ENCODE results near the gene PCBD1. TPM values are rescaled to one million over a fixed set of nuclear protein-coding genes. Genes with fewer than 3 reads are reported as not detected.

The PCBD1 gene
- total RNA-seq, 2 experiments from 2014 or later, result 4.7 to 4.8 TPM

- Mint-ChIP-seq H3K4me3 (no peak overlapping the region), H3K36me3 (ENCODE audit: low read depth) (peaks cover 79% of the 10 kb centered on the region), H3K9me3 (no peaks in the 10 kb centered on the region), H3K27ac (no peak overlapping the region), H3K27me3 (no peaks in the 10 kb centered on the region), H3K4me1 (ENCODE audit: low read depth) (peaks cover 15% of the 10 kb centered on the region)
- H3K9me3 ChIP-seq (ENCODE audit: control insufficient read depth in 1 of 2, insufficient read depth in 1 of 2, low read length in 2 of 2), result no peaks in the 10 kb centered on the region
- H3K36me3 ChIP-seq (ENCODE audit: insufficient read depth, low read length), result peaks cover 25% of the 10 kb centered on the region
- no peak for TF ChIP-seq CTCF (IDR thresholded peaks at IDR 0.05)
- H3K4me3 ChIP-seq (ENCODE audit: low read length), result no peak overlapping the region
- ATAC-seq (ENCODE audit: poor library complexity), result no peak
- POLR2A ChIA-PET, result no interaction called here
- intact Hi-C loops (cut with DNase I, micrococcal nuclease), result no loop called here
- no peaks in the 10 kb centered on the region for H3K4me1 ChIP-seq (ENCODE audit: insufficient read depth, low read length)
- H3K27me3 ChIP-seq (ENCODE audit: control insufficient read depth in 1 of 2, insufficient read depth in 2 of 2, low read length in 2 of 2), result no peaks in the 10 kb centered on the region
- H3K27ac ChIP-seq (ENCODE audit: low read depth in 1 of 2, low read length in 2 of 2), result no peak overlapping the region
- CTCF ChIA-PET, result interaction anchor here (2.3 kb wide), 1 partner anchor 10 kb away, joined by 4 read pairs; no protein-coding TSS in a partner anchor
- no peak for DNase-seq
These were observed 43.1 kb downstream of the PCBD1 start for GRCh38 chr10:70845256-70845655.

GRCh38 chr10:70843776-70844489 lies 44.4 kb downstream of the PCBD1 start:
- no peak for TF ChIP-seq CTCF (IDR thresholded peaks at IDR 0.05)
- H3K4me3 Mint-ChIP-seq, result no peak overlapping the region
- DNase-seq (no peak), ATAC-seq (ENCODE audit: poor library complexity) (no peak)
- no peaks in the 10 kb centered on the region for H3K27me3 Mint-ChIP-seq
- POLR2A ChIA-PET, result no interaction called here
- CTCF ChIA-PET, result no interaction called here
- no peaks in the 10 kb centered on the region for H3K4me1 ChIP-seq (ENCODE audit: insufficient read depth, low read length)
- H3K27ac Mint-ChIP-seq, result no peak overlapping the region
- intact Hi-C loops (cut with DNase I, micrococcal nuclease), result no loop called here
- H3K4me3 ChIP-seq (ENCODE audit: low read length), result no peak overlapping the region
- H3K9me3 Mint-ChIP-seq, result no peaks in the 10 kb centered on the region
- H3K36me3 Mint-ChIP-seq (ENCODE audit: low read depth), result peaks cover 77% of the 10 kb centered on the region
- H3K27ac ChIP-seq (ENCODE audit: low read depth in 1 of 2, low read length in 2 of 2), result no peak overlapping the region
- no peaks in the 10 kb centered on the region for H3K9me3 ChIP-seq (ENCODE audit: control insufficient read depth in 1 of 2, insufficient read depth in 1 of 2, low read length in 2 of 2)
- H3K27me3 ChIP-seq (ENCODE audit: control insufficient read depth in 1 of 2, insufficient read depth in 2 of 2, low read length in 2 of 2), result no peaks in the 10 kb centered on the region
- peaks cover 23% of the 10 kb centered on the region for H3K36me3 ChIP-seq (ENCODE audit: insufficient read depth, low read length)
- H3K4me1 Mint-ChIP-seq (ENCODE audit: low read depth), result peaks cover 9% of the 10 kb centered on the region

GRCh38 chr10:70843333-70843732 lies 45.0 kb downstream of the PCBD1 start:
- POLR2A ChIA-PET, result no interaction called here

More at GRCh38 chr10:70843333-70843732, 45.0 kb downstream of the PCBD1 start:
- intact Hi-C loops (cut with DNase I, micrococcal nuclease), result no loop called here
- Histone ChIP-seq H3K36me3 (ENCODE audit: insufficient read depth, low read length) (peaks cover 23% of the 10 kb centered on the region), H3K4me1 (ENCODE audit: insufficient read depth, low read length) (no peaks in the 10 kb centered on the region), H3K27ac (ENCODE audit: low read depth in 1 of 2, low read length in 2 of 2) (no peak overlapping the region), H3K27me3 (ENCODE audit: control insufficient read depth in 1 of 2, insufficient read depth in 2 of 2, low read length in 2 of 2) (no peaks in the 10 kb centered on the region), H3K4me3 (ENCODE audit: low read length) (no peak overlapping the region), H3K9me3 (ENCODE audit: control insufficient read depth in 1 of 2, insufficient read depth in 1 of 2, low read length in 2 of 2) (no peaks in the 10 kb centered on the region)
- Mint-ChIP-seq H3K4me3 (no peak overlapping the region), H3K4me1 (ENCODE audit: low read depth) (peaks cover 12% of the 10 kb centered on the region), H3K27ac (no peak overlapping the region), H3K9me3 (no peaks in the 10 kb centered on the region), H3K36me3 (ENCODE audit: low read depth) (peaks cover 78% of the 10 kb centered on the region), H3K27me3 (no peaks in the 10 kb centered on the region)
- DNase-seq (no peak), ATAC-seq (ENCODE audit: poor library complexity) (no peak)
- TF ChIP-seq CTCF (IDR thresholded peaks at IDR 0.05), result no peak
- CTCF ChIA-PET, result no interaction called here

All from CD4-positive, alpha-beta T cell (primary cell).